ENCODE measurements around the gene CALB2.

DNA sequence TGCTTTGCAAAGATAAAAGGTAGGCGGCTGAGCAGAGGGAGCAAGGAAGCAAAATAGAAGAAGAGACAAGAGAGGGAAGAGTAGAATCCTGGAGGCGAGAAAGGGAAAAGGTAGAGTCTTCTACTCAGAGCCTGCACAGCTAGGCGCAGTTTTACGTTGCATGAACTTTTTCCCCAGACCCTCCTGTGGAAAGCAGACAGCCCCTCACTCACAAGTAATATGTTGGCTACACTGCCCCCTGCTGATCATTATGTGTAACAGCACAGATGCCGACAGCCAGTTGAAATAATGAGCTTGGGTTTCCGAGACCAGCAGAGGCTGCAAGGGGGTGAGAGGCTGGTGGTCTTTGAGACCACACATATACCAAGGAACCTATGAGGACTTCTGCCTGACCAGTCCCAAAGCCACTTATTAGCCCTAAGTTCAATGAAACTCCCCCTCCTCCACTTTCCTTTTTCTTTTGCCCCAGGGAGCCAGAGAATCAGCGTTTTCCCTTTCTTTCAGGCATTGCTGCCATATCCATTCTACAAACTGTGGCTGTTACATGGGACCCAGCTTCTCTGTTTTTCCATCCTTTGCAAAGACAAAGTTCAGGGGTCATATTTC is 46.9 kb upstream of the CALB2 start:
- TF ChIP-seq CTCF (IDR thresholded peaks at IDR 0.05) (peak; percentile 81 to 86 (median 84)), POLR2A (IDR thresholded peaks at IDR 0.05) (no peak)

Measured in right lobe of liver (tissue), 4 donors.